ENCODE measurements around the gene FOXA3. TPM values are rescaled to one million over a fixed set of nuclear protein-coding genes. Genes with fewer than 3 reads are reported as not detected.

Gene FOXA3
- total RNA-seq, 3 donors from 2014 or later, result 14.1 to 33.7 (median 32.9) TPM

GRCh38 chr19:45919678-45920077, 55.6 kb downstream of the FOXA3 start:
- no peak for TF ChIP-seq CTCF (IDR thresholded peaks at IDR 0.05)
- no peaks in the 10 kb centered on the region for H3K36me3 ChIP-seq (ENCODE audit: low read depth)
- intact Hi-C loops (cut with DNase I, micrococcal nuclease), result no loop called here

GRCh38 chr19:45920458-45920857, 56.3 kb downstream of the FOXA3 start:
- no peak overlapping the region for H3K4me3 ChIP-seq
- H3K9me3 ChIP-seq, result no peaks in the 10 kb centered on the region
- no peaks in the 10 kb centered on the region for H3K36me3 ChIP-seq (ENCODE audit: low read depth)
- intact Hi-C loops (cut with DNase I, micrococcal nuclease), result no loop called here
- DNase-seq (peak in 1 of 3 donors; percentile 9), ATAC-seq (no peak)
- H3K4me1 ChIP-seq (ENCODE audit: low read depth), result no peaks in the 10 kb centered on the region
- no peak for TF ChIP-seq CTCF (IDR thresholded peaks at IDR 0.05)

More at GRCh38 chr19:45919678-45920077, 55.6 kb downstream of the FOXA3 start:
- Histone ChIP-seq H3K9me3 (no peaks in the 10 kb centered on the region), H3K4me3 (no peak overlapping the region), H3K4me1 (ENCODE audit: low read depth) (no peaks in the 10 kb centered on the region)
- peak in 1 of 3 donors; percentile 8 for DNase-seq
- no peak for ATAC-seq

GRCh38 chr19:45922281-45922680, 58.2 kb downstream of the FOXA3 start:
- intact Hi-C loops (cut with DNase I, micrococcal nuclease), result no loop called here
- Histone ChIP-seq H3K4me3 (no peak overlapping the region), H3K4me1 (ENCODE audit: low read depth) (no peaks in the 10 kb centered on the region), H3K9me3 (no peaks in the 10 kb centered on the region), H3K36me3 (ENCODE audit: low read depth) (no peaks in the 10 kb centered on the region)
- no peak for TF ChIP-seq CTCF (IDR thresholded peaks at IDR 0.05)
- no peak for DNase-seq
- ATAC-seq, result no peak

Other genes with a start within 250 kb of the FOXA3 start
- 100 to 1,000 TPM in 1 of 3 donors, 10 to 100 TPM in 2; 59.9 to 119 (median 79.1) TPM for gene EML2, start 224.9 kb upstream of the FOXA3 start, total RNA-seq
- 10 to 100 TPM in 2 of 3 donors, 1 to 10 TPM in 1; 6.8 to 19.4 (median 14.2) TPM for gene GIPR, start 196.1 kb upstream of the FOXA3 start, total RNA-seq
- gene SNRPD2, start 172.4 kb upstream of the FOXA3 start, total RNA-seq, result 100 to 1,000 TPM; 201 to 270 (median 230) TPM
- gene QPCTL, start 171.7 kb upstream of the FOXA3 start, total RNA-seq, result 1 to 10 TPM; 8.2 to 8.9 (median 8.3) TPM
- gene FBXO46, start 133.4 kb upstream of the FOXA3 start, total RNA-seq, result 10 to 100 TPM; 30.1 to 34.0 (median 32.3) TPM
- gene MEIOSIN, start 130.9 kb upstream of the FOXA3 start, total RNA-seq, result not detected
- 10 to 100 TPM in 2 of 3 donors, 1 to 10 TPM in 1; 9.6 to 35.6 (median 11.1) TPM for gene SIX5, start 95.1 kb upstream of the FOXA3 start, total RNA-seq
- 100 to 1,000 TPM in 1 of 3 donors, 10 to 100 TPM in 2; 23.9 to 123 (median 33.9) TPM for gene DMPK, start 81.8 kb upstream of the FOXA3 start, total RNA-seq
- 10 to 100 TPM; 33.2 to 67.1 (median 43.7) TPM for gene DMWD, start 71.5 kb upstream of the FOXA3 start, total RNA-seq
- gene RSPH6A, start 49.0 kb upstream of the FOXA3 start, total RNA-seq, result under 1 TPM; 0.16 to 0.24 (median 0.20) TPM
- 10 to 100 TPM; 61.1 to 67.4 (median 65.9) TPM for gene SYMPK, start 1.2 kb upstream of the FOXA3 start, total RNA-seq
- gene IRF2BP1, start 21.8 kb downstream of the FOXA3 start, total RNA-seq, result 10 to 100 TPM; 19.0 to 33.7 (median 19.8) TPM
- gene MYPOP, start 38.3 kb downstream of the FOXA3 start, total RNA-seq, result 10 to 100 TPM in 2 of 3 donors, 1 to 10 TPM in 1; 9.2 to 13.7 (median 10.2) TPM
- gene NANOS2, start 50.5 kb downstream of the FOXA3 start, total RNA-seq, result not detected
- gene NOVA2, start 109.5 kb downstream of the FOXA3 start, total RNA-seq, result 1 to 10 TPM in 2 of 3 donors, under 1 TPM in 1; 0.55 to 3.0 (median 1.3) TPM
- gene CCDC61, start 131.1 kb downstream of the FOXA3 start, total RNA-seq, result 10 to 100 TPM; 16.5 to 25.0 (median 17.6) TPM
- gene PGLYRP1, start 158.7 kb downstream of the FOXA3 start, total RNA-seq, result not detected
- not detected for gene IGFL4, start 176.7 kb downstream of the FOXA3 start, total RNA-seq

Measured in mucosa of descending colon (tissue), 3 donors.